Activated CD4-positive, alpha-beta T cell treated with anti-CD3 and anti-CD28 coated beads, Interleukin-2, amount 10 ng/mL, durations not matched to agents 24 days and 14 days (primary cell): ENCODE data around the gene TAX1BP3. TPM values are rescaled to one million over a fixed set of nuclear protein-coding genes. Genes with fewer than 3 reads are reported as not detected.

Experiments
- DNase-seq: peaks from one replicate; pipeline ENCODE4 v3.0.0; 2022
- H3K27ac Mint-ChIP-seq: one replicate; pipeline ENCODE4 v1.8.0; 2022; ENCODE audit warnings: mild to moderate bottlenecking, mixed read lengths
- H3K27me3 Mint-ChIP-seq: one replicate; pipeline ENCODE4 v1.8.0; 2022; ENCODE audit warnings: mixed read lengths
- H3K36me3 Mint-ChIP-seq: one replicate; pipeline ENCODE4 v1.8.0; 2022; ENCODE audit warnings: low read depth, mild to moderate bottlenecking, mixed read lengths
- H3K4me1 Mint-ChIP-seq: one replicate; pipeline ENCODE4 v1.8.0; 2021; ENCODE audit warnings: mixed read lengths
- H3K4me3 Mint-ChIP-seq: one replicate; pipeline ENCODE4 v1.8.0; 2022; ENCODE audit warnings: mild to moderate bottlenecking, moderate library complexity, mixed read lengths
- H3K9me3 Mint-ChIP-seq: one replicate; pipeline ENCODE4 v1.8.0; 2021; ENCODE audit warnings: mixed read lengths
- intact Hi-C: fragments of 100-400 bp; cut with micrococcal nuclease; formaldehyde crosslinking; loops from one replicate; pipeline ENCODE4 v1.15.1; 2023
- total RNA-seq: library from RNA; stranded (reverse); gene quantifications from 2 replicates; pipeline ENCODE4 v1.2.3, GENCODE V29; 2022

Gene TAX1BP3
- total RNA-seq, 1 donor from 2014 or later: 29.0 TPM

DNA sequence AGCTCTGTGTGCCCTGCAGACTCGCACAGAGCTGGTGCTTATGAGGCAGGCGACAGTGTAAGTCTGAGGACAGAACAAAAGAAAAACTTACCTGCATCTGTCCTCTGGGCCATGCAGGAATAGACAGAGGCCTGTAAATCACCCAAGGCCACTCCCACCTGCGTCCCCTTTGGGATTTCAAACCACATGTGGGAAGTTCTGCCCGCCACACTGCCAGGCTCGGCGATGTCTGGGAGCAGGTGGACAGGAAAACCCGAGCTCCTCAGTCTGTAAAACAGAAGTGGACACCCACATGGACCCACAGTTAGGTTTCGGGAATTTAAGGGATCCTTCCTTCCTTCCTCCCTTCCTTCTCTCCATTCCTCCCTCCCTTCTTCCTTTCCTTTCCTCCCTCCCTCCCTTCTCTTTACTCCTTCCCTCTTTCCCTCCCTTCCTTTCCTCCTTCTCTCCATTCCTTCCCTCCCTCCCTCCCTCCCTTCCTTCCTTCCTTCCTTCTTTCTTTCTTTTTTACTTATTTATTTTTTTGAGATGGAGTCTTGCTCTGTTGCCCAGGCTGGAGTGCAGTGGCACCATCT is 47.1 kb downstream of the TAX1BP3 start:
- Mint-ChIP-seq H3K36me3 (peaks cover 48% of the 10 kb centered on the region), H3K27ac (no peak overlapping the region)

DNA sequence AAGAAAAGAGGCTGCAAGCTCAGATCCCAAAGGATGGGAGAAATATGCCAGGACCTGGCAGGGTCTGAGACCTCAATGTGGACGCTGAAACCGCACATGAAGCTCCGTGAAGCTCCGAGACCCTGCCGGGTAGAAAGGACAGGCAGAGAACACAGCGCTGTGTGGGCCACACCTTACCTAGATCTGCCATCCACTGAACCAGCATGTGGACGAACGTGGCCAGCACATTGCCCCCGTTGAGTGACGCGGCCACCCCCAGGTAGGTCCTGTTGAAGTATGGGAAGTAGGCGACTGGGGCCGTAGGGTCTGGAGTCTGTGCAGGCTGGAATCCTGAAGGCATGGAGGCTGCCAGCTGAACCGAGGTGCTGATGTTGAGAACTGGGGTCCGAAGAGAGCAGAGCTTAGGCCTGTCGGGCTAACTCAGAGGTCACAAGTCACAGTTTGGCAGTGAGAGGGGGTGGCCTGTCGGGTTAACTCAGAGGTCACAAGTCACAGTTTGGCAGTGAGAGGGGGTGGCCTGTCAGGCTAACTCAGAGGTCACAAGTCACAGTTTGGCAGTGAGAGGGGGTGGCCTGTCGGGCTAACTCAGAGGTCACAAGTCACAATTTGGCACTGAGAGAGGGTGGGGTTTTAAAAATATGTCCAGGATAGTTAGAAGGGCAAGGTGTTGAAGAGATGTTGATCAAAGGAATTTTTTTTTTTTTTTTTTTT is 53.1 kb downstream of the TAX1BP3 start:
- Mint-ChIP-seq H3K4me3 (no peak overlapping the region), H3K4me1 (no peaks in the 10 kb centered on the region), H3K27me3 (no peaks in the 10 kb centered on the region), H3K27ac (no peak overlapping the region), H3K9me3 (no peaks in the 10 kb centered on the region), H3K36me3 (peaks cover 49% of the 10 kb centered on the region)
- intact Hi-C loops: no loop called here
- DNase-seq: no peak

More for the DNA sequence above, 47.1 kb downstream of the TAX1BP3 start:
- no peaks in the 10 kb centered on the region for H3K4me1 Mint-ChIP-seq
- DNase-seq: no peak
- no peaks in the 10 kb centered on the region for H3K27me3 Mint-ChIP-seq
- intact Hi-C loops: no loop called here
- H3K4me3 Mint-ChIP-seq: no peak overlapping the region
- H3K9me3 Mint-ChIP-seq: no peaks in the 10 kb centered on the region

DNA sequence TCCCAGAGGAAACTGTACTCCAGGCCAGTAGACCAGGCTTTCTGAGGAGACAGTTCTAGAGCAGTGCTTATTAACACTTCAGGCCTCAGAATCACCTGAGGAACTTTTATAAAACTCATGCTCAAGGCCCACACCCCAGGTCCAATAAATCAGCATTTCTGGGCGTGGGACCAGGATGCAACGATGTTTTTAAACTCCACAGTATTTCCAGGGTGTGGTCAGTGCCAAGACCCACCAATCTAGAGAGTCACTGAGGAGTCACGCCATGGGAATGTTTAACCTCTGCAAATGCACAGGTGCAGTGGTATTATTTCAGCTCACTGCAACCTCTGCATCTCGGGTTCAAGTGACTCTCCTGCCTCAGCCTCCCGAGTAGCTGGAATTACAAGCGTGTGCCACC is 55.3 kb downstream of the TAX1BP3 start:
- Mint-ChIP-seq H3K9me3 (no peaks in the 10 kb centered on the region), H3K27ac (no peak overlapping the region), H3K4me3 (no peak overlapping the region), H3K27me3 (no peaks in the 10 kb centered on the region), H3K36me3 (peaks cover 40% of the 10 kb centered on the region), H3K4me1 (no peaks in the 10 kb centered on the region)
- intact Hi-C loops: no loop called here
- DNase-seq: no peak

Other genes with a start within 250 kb of the TAX1BP3 start
- not detected in 2 replicates for gene OR1E2, start 234.7 kb downstream of the TAX1BP3 start, total RNA-seq
- gene SPATA22, start 196.8 kb downstream of the TAX1BP3 start, total RNA-seq: not detected in 2 replicates
- not detected in 2 replicates for gene ASPA, start 192.6 kb downstream of the TAX1BP3 start, total RNA-seq
- gene TRPV3, start 110.8 kb downstream of the TAX1BP3 start, total RNA-seq: 0.16 and 0.31 TPM in 2 replicates
- gene TRPV1, start 59.2 kb downstream of the TAX1BP3 start, total RNA-seq: 6.1 and 8.2 TPM in 2 replicates
- 20.6 and 21.2 TPM in 2 replicates for gene SHPK, start 32.3 kb downstream of the TAX1BP3 start, total RNA-seq
- gene CTNS, start 31.8 kb downstream of the TAX1BP3 start, total RNA-seq: 46.7 and 48.1 TPM in 2 replicates
- 69.4 and 70.5 TPM in 2 replicates for gene EMC6, start 234 bp upstream of the TAX1BP3 start, total RNA-seq
- gene P2RX5, start 27.6 kb upstream of the TAX1BP3 start, total RNA-seq: 92.3 and 92.8 TPM in 2 replicates
- gene HASPIN, start 55.3 kb upstream of the TAX1BP3 start, total RNA-seq: 25.1 and 25.3 TPM in 2 replicates
- 31.1 and 33.9 TPM in 2 replicates for gene ITGAE, start 132.6 kb upstream of the TAX1BP3 start, total RNA-seq
- gene NCBP3, start 177.7 kb upstream of the TAX1BP3 start, total RNA-seq: 45.9 and 52.1 TPM in 2 replicates
- 8.6 and 9.2 TPM in 2 replicates for gene CAMKK1, start 224.5 kb upstream of the TAX1BP3 start, total RNA-seq
- gene P2RX1, start 247.9 kb upstream of the TAX1BP3 start, total RNA-seq: 0.47 and 0.78 TPM in 2 replicates